ENCODE results near the gene GNG7. TPM values are rescaled to one million over a fixed set of nuclear protein-coding genes. Genes with fewer than 3 reads are reported as not detected.

Gene GNG7
- total RNA-seq, 1 experiment from 2014 or later, result 9.6 TPM

DNA sequence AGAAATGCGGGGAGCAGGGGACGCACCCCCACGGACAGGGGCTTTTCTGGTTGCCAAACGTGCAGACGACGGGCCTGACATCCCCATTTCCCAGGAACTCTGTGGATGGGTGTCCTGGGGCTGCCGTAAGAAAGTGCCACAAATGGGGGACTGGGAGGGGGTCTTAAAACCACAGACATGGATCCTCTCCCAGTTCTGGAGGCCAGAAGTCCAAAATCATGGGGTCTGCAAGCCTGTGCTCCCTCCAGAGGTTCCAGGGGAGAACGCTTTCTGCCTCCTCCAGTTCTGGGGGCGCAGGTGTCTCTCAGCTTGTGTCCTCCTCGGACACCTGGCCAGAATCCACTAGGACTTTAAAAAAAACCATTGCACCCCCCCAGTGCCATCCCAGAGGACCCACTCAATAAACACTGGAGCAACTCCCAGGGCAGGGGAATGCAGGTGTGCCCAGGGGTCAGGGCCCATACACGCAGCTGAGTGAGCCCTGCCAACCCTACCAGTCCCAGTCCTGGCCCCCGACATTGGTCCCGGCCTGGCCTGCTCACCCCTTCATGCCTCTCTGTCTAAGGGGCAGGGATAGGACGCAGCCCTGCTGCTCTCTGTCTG lies 122.7 kb downstream of the GNG7 start (continued):
- TF ChIP-seq, protein P1, sequence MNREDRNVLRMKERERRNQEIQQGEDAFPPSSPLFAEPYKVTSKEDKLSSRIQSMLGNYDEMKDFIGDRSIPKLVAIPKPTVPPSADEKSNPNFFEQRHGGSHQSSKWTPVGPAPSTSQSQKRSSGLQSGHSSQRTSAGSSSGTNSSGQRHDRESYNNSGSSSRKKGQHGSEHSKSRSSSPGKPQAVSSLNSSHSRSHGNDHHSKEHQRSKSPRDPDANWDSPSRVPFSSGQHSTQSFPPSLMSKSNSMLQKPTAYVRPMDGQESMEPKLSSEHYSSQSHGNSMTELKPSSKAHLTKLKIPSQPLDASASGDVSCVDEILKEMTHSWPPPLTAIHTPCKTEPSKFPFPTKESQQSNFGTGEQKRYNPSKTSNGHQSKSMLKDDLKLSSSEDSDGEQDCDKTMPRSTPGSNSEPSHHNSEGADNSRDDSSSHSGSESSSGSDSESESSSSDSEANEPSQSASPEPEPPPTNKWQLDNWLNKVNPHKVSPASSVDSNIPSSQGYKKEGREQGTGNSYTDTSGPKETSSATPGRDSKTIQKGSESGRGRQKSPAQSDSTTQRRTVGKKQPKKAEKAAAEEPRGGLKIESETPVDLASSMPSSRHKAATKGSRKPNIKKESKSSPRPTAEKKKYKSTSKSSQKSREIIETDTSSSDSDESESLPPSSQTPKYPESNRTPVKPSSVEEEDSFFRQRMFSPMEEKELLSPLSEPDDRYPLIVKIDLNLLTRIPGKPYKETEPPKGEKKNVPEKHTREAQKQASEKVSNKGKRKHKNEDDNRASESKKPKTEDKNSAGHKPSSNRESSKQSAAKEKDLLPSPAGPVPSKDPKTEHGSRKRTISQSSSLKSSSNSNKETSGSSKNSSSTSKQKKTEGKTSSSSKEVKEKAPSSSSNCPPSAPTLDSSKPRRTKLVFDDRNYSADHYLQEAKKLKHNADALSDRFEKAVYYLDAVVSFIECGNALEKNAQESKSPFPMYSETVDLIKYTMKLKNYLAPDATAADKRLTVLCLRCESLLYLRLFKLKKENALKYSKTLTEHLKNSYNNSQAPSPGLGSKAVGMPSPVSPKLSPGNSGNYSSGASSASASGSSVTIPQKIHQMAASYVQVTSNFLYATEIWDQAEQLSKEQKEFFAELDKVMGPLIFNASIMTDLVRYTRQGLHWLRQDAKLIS (CRISPR knock-in tag; IDR thresholded peaks at IDR 0.05; ENCODE audit: borderline replicate concordance), result no peak
- TF ChIP-seq JUN (CRISPR knock-in tag; IDR thresholded peaks at IDR 0.05), result no peak
- TF ChIP-seq, protein P2, sequence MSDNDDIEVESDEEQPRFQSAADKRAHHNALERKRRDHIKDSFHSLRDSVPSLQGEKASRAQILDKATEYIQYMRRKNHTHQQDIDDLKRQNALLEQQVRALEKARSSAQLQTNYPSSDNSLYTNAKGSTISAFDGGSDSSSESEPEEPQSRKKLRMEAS (CRISPR knock-in tag; IDR thresholded peaks at IDR 0.05), result no peak
- TF ChIP-seq, protein P3, sequence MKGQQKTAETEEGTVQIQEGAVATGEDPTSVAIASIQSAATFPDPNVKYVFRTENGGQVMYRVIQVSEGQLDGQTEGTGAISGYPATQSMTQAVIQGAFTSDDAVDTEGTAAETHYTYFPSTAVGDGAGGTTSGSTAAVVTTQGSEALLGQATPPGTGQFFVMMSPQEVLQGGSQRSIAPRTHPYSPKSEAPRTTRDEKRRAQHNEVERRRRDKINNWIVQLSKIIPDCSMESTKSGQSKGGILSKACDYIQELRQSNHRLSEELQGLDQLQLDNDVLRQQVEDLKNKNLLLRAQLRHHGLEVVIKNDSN (CRISPR knock-in tag; IDR thresholded peaks at IDR 0.05), result no peak
- no peak for TF ChIP-seq KAT7 (CRISPR knock-in tag; IDR thresholded peaks at IDR 0.05; ENCODE audit: borderline replicate concordance)
- no peak for TF ChIP-seq ZNF317 (CRISPR knock-in tag; IDR thresholded peaks at IDR 0.05; ENCODE audit: borderline replicate concordance, low read depth)

DNA sequence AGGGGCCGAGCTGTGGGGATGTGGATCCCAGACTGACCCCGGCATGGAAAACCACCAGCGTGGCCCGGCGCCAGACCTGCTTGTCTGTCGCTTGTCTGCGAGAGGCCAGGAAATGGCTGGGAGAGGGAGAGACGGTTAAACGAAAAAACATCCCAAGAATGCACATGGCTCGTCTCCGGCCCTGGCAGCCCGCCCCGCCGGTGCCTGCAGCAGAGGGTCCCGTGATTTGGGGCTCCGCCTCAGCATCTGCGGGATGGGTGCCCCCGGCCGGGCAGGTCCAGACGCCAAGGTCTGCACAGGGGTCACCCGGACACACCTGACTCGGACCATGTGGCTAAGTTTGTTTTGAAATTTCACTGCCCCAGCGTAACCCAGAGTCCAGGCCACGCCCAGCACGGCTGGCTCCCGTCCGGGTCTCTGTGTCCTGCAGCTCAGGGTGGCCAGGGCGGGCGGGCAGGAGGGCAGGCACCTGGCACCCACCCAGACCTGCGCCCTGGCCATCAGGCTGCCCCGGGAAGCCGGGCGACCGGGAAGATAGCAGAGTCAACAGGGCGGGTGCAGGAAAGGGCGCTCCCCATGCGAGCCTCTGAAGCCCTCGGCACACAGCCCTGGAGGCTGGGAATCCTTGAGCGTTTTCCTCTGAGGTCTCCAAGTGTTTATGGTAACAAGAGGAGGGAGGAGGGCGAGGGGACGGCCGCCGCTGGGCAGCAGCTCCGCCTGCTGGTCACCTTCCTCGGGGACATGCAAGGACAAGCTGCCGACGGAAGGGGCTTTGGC lies 123.4 kb downstream of the GNG7 start:
- peak overlapping the region; percentile 92 for H3K27ac Mint-ChIP-seq
- H3K27me3 Mint-ChIP-seq (ENCODE audit: low read depth), result peaks cover 4% of the 10 kb centered on the region; the same call in 1 of the 2 replicates
- peaks cover 25% of the 10 kb centered on the region for H3K9me3 Mint-ChIP-seq
- DNase-seq (ENCODE audit: low spot score), result peak; percentile 92
- peak; percentile 78 for ATAC-seq
- CTCF ChIA-PET, result interaction anchor here (0.6 to 5.6 kb wide), 39 partner anchors 8 to 152 kb away, joined by 3 to 110 read pairs (median 6); partner anchors contain the start of genes GADD45B, LMNB2 and TIMM13
- H3K36me3 Mint-ChIP-seq, result peaks cover 11% of the 10 kb centered on the region
- POLR2A ChIA-PET, result interaction anchor here (0.6 to 4.3 kb wide), 10 partner anchors 20 to 431 kb away, joined by 3 to 52 read pairs (median 4); partner anchors contain the start of genes GADD45B and LMNB2
- peak overlapping the region; percentile 65 for H3K4me3 Mint-ChIP-seq
- peaks cover 14% of the 10 kb centered on the region for H3K4me1 Mint-ChIP-seq
- TF ChIP-seq NFE2L1 (CRISPR knock-in tag; IDR thresholded peaks at IDR 0.05) (0 out of 2 replicates have a peak, but pooled peaks have one; percentile 16), MYBL2 (CRISPR knock-in tag; IDR thresholded peaks at IDR 0.05) (peak; percentile 77; the same call in 1 of the 2 replicates), GABPB1 (CRISPR knock-in tag; IDR thresholded peaks at IDR 0.05) (peak; percentile 77), MXD4 (CRISPR knock-in tag; IDR thresholded peaks at IDR 0.05; ENCODE audit: borderline replicate concordance) (no peak), NFYB (CRISPR knock-in tag; conservative IDR thresholded peaks at IDR 0.05; ENCODE audit: low read depth) (no peak), NR2C2 (CRISPR knock-in tag; IDR thresholded peaks at IDR 0.05) (no peak)
- TF ChIP-seq, protein P4, sequence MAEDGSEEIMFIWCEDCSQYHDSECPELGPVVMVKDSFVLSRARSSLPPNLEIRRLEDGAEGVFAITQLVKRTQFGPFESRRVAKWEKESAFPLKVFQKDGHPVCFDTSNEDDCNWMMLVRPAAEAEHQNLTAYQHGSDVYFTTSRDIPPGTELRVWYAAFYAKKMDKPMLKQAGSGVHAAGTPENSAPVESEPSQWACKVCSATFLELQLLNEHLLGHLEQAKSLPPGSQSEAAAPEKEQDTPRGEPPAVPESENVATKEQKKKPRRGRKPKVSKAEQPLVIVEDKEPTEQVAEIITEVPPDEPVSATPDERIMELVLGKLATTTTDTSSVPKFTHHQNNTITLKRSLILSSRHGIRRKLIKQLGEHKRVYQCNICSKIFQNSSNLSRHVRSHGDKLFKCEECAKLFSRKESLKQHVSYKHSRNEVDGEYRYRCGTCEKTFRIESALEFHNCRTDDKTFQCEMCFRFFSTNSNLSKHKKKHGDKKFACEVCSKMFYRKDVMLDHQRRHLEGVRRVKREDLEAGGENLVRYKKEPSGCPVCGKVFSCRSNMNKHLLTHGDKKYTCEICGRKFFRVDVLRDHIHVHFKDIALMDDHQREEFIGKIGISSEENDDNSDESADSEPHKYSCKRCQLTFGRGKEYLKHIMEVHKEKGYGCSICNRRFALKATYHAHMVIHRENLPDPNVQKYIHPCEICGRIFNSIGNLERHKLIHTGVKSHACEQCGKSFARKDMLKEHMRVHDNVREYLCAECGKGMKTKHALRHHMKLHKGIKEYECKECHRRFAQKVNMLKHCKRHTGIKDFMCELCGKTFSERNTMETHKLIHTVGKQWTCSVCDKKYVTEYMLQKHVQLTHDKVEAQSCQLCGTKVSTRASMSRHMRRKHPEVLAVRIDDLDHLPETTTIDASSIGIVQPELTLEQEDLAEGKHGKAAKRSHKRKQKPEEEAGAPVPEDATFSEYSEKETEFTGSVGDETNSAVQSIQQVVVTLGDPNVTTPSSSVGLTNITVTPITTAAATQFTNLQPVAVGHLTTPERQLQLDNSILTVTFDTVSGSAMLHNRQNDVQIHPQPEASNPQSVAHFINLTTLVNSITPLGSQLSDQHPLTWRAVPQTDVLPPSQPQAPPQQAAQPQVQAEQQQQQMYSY (CRISPR knock-in tag; IDR thresholded peaks at IDR 0.05), result peak; percentile 61
- TF ChIP-seq, protein P2 (CRISPR knock-in tag; IDR thresholded peaks at IDR 0.05), result peak; percentile 91
- TF ChIP-seq, protein P5, sequence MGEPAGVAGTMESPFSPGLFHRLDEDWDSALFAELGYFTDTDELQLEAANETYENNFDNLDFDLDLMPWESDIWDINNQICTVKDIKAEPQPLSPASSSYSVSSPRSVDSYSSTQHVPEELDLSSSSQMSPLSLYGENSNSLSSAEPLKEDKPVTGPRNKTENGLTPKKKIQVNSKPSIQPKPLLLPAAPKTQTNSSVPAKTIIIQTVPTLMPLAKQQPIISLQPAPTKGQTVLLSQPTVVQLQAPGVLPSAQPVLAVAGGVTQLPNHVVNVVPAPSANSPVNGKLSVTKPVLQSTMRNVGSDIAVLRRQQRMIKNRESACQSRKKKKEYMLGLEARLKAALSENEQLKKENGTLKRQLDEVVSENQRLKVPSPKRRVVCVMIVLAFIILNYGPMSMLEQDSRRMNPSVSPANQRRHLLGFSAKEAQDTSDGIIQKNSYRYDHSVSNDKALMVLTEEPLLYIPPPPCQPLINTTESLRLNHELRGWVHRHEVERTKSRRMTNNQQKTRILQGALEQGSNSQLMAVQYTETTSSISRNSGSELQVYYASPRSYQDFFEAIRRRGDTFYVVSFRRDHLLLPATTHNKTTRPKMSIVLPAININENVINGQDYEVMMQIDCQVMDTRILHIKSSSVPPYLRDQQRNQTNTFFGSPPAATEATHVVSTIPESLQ (CRISPR knock-in tag; IDR thresholded peaks at IDR 0.05), result no peak
- TF ChIP-seq, protein P6, sequence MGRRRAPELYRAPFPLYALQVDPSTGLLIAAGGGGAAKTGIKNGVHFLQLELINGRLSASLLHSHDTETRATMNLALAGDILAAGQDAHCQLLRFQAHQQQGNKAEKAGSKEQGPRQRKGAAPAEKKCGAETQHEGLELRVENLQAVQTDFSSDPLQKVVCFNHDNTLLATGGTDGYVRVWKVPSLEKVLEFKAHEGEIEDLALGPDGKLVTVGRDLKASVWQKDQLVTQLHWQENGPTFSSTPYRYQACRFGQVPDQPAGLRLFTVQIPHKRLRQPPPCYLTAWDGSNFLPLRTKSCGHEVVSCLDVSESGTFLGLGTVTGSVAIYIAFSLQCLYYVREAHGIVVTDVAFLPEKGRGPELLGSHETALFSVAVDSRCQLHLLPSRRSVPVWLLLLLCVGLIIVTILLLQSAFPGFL (CRISPR knock-in tag; IDR thresholded peaks at IDR 0.05; ENCODE audit: borderline replicate concordance), result peak; percentile 57; the same call in 1 of the 2 replicates
- TF ChIP-seq, protein P7, sequence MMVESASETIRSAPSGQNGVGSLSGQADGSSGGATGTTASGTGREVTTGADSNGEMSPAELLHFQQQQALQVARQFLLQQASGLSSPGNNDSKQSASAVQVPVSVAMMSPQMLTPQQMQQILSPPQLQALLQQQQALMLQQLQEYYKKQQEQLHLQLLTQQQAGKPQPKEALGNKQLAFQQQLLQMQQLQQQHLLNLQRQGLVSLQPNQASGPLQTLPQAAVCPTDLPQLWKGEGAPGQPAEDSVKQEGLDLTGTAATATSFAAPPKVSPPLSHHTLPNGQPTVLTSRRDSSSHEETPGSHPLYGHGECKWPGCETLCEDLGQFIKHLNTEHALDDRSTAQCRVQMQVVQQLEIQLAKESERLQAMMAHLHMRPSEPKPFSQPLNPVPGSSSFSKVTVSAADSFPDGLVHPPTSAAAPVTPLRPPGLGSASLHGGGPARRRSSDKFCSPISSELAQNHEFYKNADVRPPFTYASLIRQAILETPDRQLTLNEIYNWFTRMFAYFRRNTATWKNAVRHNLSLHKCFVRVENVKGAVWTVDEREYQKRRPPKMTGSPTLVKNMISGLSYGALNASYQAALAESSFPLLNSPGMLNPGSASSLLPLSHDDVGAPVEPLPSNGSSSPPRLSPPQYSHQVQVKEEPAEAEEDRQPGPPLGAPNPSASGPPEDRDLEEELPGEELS (CRISPR knock-in tag; IDR thresholded peaks at IDR 0.05), result peak; percentile 64; the same call in 1 of the 2 replicates

Measured in WTC11 (cell line).